Cerebellar nuclear complex (tissue), 1 donor: ENCODE measurements around the gene XAB2.

ENCODE experiments used
- DNase-seq, 2 experiments: peaks; one replicate each; lab custom pipeline; 2025; lab: John Stamatoyannopoulos, UW

Gene XAB2

DNA sequence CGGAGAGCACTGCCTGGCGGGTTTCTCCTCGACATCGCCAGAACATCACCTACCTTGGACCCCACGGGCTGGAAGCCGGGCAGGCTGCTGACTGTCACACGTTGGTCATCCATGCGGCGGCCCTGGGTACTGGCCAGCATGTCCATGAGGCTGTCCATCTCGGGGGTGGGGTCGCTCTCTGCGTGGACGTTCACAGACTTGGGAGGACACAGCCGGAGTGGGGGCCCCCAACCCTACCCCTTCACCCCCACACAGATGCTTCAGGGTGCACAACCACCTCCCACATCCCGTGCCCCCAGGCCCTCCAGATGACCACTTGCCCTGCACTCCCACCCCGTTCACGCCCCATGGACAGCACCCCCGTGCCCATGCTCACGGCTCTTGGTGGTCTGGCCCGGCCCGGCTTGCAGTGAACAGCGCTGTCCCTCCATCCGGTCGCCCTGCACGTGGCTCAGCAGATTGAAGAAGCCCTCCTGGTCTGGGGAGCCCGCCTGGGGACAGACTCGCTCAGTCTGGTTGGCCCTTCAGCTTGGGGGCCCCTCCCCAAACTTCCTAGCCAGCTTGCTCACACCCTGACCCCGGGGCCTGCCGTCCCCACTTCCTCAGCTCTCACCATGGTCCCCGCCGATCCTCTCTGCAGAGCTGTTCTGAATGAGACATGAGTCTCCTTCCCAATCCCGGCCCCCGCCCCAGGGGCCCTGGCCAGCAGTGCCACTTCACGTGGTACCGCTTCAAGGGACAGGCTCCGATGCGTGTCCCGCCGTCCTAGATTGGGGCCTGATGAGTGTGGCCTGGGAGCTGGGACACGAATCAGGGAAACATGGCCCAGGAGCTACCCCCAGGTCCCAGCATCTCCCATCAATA lies 3.2 kb upstream of the XAB2 start:
- DNase-seq, result no peak

DNA sequence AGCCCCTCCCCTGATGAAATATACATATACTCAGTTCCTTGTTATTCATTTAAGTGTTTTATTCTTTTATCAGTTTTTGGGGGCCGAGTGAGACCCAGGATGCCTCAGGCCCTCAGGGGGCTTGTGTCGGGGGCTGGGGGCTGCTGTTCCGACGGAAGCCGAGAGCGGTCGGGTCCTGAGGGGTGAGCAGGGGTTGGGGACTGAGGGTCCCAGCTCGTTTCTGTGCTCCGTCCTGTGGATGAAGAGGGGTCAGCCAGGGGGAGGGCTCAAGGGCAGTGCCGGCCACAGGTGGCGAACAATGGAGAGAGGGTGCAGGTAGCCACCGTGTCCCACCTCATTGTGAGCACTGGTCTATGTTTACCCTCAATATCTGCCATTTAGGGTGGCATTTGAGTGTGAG lies 2.2 kb upstream of the XAB2 start:
- no peak for DNase-seq

DNA sequence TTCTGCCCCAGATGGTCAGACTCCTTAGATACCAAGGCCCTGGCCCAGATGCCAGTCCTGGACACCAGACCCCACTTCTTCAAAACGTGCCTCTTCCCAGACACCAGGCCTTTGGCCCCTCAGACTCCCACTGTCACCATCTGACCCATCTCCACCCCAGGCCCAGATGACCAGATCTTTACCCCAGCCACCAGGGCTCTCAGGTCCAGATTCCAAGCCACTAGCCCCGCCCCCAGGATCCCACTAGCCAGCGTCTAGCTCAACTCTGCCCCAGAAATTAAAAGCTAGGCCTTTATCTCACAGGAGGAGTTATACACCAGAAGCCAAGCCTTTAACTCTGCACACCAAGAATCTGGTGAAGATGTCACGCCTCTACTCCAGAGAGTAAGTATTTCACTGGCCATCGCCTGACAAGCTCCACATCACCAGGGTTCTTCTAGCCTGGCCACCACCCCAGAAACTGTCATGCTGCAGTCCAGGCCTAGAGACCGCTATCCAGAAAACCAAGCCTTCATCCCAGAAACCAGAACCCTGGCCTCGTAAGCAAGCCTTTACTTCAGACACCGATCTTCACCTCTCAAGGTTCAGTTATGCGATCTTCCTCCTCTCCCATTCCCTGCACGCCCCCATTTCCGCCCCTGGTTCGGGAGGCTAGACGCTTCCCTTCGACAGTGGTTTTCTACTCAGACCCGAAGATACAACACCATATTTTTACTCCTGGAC lies 595 bp downstream of the XAB2 start:
- no peak for DNase-seq

DNA sequence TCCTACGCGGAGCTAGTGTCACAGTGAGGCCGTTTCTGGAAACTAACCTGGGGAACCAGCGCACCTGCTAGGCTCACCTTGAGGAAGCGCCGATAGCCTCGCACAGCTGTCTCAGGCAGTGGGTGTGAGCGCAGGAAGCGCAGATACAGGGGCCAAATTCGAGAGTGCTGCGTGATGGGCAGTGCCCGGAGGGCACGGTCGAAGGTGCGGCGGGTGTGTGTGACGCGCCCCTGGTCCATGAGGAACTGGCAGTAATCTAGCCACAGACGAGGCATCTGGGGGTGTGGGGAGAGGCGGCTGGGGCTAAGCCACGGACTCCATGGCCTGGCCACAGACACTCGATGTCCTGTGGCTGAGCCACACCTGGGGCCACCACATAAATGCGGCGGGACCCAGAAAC lies 2.2 kb downstream of the XAB2 start:
- DNase-seq, result no peak

DNA sequence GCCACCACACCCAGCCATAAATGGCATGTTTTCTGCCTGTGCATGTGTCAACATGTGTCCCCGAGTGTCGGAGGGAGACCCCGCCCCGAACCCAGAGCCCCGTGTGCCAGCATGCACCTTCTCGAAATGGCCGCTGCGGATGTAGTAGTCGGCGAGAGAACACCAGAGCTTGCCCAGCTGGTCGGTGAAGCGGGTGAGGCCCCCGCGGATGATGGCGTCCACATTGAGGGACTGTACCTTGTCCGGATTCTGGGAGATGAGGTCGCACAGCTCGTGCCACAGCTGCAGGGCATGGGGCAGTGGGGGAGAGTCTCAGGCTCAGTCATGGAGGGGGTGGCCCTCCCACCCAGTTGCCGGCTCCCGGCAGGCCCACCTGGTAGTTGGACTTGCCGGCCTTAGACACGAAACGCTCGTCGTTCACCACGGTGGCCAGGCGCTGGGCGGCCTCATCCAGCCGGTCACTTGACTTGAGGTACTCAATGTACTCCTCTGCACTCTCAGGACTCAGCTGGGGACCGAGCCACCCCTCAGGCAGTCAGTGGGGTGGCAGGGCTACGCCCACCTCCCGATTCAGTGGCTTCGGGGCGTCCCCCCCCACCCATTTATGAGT lies 3.5 kb downstream of the XAB2 start:
- DNase-seq, result no peak

DNA sequence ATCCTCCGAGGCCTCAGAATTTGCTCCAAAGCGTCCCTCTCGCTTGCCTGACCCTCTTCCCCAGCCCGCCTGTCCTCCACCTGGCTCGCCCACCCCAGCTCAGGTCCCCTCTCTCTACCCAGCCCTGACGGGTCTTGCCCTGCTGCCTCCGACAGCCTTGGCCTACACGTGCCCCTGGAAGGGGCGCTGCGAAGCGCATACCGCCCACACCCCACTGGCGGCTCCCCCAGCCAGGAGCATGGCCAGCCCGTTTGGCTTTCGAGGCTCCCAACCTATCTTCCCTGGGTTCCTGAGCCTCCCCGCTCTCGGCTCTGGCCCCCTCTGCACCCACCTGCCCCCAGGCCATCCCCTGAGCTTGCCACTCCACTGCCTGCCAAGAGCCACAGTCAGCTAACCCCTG lies 4.5 kb downstream of the XAB2 start:
- DNase-seq, result no peak

DNA sequence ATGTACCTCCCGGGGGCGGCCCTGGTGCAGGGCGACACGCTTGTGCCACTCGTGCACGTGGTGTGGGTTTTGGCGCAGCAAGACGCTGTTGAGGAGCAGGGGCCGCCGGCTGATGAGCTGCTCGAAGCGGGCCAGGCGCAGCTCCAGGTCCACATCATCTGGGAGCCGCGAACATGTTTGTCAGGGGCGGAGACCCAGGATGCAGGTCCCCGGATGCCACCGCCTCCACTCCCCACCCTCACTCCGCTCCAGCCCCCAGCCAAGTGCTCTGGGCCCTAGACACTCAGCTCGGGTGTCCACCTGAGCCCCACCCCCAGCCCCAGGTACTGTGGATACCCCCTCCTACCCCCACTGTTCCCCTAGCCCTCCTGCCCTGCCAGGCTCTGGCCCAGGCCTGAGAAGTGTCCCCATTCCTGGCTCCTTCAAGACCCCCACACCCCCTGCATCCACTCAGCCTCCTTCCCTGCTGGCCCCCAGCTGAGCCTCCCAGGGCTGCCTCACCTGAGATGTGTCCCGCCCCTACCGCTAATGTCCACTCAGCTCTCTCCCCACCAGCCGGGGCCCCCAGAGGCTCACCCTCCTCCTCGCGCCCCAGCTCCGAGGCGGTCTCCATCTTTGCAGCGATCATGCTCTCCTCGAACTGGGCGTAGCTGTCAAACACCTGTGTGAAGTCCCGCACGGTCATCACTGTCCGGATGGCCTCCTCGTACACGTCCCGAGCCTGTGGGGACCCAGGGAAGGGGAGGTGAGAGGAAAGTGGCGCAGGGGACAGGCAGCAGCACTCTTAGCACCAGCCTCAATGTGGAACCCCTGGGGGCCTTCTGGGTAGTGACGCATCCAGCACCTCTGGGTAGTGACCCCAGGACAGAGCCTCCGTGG lies 5.4 kb downstream of the XAB2 start:
- DNase-seq, result no peak

DNA sequence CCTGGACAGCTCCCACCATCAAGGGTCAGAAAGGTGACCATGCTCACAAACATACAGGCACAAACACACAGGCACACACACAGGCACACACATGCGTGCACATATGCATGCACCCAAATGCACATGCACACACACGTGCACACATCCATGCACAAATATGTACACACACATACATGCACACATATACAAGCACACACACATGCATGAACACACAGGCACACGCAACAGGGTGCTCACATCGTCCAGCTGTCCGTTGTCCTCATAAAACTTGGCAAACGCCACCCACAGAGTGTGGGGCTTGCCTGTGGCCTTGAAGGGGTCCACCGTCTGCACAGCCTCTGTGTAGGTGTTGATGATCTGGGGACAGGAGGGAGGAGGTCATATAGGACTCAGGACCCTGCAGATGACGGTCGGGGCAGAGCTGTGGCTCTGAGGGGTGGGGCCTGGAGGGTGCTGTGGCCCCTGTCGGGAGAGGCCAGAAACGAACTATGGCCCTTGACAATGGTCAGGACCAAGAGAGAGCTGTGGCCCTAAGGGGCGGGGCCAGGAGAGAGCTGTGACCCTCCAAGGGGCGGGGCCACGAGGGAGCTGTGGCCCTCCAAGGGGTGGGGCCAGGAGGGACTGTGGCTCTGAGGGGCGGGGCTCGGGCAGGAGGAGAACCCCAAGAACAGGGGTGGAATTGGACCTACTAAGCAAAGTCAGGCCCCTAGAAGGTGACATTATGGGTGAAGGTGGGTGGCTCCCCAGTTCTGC lies 6.2 kb downstream of the XAB2 start:
- DNase-seq, result no peak

DNA sequence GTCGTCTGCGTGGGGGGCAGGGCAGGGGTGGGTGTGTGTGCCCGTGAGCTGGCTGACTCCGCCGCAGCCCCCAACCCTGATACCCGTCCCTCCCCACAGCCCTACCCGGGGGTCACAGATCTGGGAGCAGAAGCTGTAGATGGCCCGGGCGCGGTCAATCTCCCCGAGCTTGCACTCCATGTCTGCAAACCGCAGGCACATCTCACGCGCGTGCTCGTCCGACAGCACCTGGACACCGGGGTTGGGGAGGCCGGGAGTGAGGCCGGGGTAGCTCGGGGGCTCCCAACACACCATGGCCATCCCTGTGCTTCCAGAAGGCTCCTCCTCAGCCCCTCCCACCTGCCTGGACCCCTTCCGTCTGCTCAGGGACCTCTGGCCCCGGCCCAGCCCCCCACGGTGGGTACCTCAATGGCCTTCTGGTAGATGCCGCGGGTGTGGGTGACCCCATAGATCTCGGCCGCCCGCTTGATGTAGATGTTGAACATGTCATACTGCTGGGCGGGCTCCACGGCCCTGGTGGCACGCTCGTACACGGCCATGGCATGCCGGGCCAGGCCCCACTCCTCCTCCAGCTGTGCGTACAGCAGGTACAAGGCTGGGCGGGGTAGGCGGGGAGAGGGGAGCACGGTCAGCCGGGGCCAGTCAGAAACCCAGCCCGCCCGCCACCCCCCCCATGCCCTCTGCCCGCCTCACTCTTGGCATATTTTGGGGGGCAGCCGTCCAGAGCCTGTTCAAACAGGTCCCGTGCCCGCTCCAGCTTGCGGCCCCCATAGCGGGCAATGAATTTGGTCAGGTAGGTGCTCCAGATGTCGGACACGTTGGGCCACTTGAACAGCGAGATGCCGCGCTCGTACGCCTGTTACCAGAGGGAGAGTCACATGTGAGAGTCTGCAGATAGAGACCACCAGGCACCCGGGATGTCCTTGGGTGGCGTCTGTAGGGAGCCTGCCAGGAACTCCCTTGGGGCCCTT lies 8.6 kb downstream of the XAB2 start:
- no peak for DNase-seq

DNA sequence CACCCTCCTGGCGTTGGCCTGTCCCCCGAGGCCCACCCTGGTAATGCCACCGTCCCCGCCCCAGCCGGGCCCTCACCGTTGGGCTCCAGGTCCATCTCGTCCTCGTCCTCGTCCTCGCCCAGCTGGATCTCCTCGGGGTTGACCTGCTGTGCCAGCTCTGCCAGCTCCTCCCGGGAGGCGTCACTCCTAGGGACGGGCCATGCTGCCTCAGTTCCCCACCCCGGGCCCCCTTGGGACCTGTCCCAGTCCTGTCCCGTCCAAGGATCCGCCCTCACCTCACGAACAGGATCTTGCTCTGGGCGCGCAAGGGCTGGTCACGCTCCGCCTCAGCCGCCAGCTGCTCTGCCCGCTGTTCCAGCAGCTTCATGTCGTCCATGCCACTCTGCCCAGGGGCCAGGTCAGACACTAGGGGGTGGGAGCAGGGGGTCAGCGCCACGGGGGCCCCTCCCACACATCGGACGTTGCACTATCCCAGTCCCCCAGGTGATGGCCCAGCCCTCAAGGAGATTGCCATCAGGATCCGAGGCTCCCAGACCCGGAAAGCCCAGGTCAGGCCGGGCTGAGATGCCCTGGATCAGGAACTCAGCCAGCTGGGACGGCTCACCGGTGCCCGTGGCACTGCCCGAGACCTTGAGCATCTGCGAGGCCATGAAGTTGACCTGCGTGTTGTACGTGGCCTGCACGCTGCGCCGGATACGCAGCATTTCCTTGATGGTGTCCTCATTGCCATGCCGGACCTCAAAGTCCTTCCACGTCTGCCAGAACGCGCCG lies 9.5 kb downstream of the XAB2 start:
- DNase-seq, result no peak

DNA sequence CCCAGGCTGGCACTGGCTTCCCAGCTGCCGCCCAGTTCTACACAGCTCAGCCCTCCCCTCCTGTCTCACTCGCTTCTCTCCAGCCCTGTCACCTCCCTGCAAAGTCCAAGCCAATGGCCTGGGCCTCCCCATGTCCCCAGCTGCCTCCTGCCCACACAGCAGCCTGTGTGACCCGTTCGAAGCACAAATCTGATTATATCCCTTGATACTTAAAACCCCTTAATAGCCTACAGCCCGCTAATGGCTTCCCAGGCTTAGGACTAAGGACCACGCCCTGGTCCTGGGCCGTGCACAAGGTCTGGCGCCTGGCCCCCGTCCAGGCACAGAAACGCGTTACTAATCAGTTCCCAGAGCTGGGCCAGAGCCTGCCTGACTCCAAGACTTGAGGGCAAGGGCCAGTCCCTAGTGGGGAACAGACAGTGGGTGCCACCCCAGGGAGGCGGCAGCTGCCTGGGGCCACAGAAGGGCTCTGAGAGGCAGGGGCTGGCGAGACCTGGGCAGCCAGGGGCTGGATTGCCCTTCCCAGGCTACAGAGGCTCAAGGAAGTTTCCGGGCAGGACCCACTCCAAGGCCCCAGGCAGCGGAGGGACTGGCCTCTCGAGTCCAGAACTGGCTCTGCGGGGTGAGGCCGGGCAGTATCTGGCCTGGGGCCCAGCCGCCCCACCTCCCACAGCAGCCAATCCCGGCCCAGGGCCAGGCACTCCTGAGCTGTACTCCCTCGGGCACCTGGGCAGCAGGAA lies 10.4 kb downstream of the XAB2 start:
- no peak for DNase-seq

DNA sequence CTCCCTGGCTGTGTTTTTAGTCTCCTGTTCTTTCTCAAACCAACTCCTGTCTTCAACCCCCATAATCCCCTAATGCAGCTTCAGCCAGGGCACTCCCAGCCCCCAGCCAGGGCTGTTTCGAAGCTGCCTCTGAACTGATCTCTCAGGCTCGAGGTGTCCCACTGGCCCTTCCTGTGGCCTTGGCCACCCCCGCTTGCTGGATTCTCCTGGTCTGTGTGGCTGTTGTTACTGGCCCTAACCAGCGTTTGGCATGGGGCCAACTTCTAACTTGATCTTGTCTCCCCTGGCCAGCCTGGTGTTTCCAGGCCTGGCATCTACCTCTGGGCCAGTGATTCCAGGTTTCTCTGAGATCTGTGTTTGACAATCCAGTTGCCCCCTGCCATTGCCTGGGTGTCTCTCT lies 11.0 kb downstream of the XAB2 start:
- DNase-seq, result no peak

DNA sequence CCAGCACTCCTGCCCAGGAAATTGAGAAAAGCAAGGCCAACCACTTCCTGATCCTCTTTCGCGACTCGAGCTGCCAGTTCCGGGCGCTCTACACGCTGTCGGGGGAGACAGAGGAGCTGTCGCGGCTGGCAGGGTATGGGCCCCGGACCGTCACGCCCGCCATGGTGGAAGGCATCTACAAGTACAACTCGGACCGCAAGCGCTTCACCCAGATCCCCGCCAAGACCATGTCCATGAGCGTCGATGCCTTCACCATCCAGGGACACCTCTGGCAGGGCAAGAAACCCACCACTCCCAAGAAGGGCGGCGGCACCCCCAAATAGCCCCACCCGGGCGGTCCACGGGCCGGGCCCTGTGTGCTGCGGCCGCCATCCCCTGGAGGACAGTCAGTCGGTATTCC lies 11.6 kb downstream of the XAB2 start:
- DNase-seq, result no peak

DNA sequence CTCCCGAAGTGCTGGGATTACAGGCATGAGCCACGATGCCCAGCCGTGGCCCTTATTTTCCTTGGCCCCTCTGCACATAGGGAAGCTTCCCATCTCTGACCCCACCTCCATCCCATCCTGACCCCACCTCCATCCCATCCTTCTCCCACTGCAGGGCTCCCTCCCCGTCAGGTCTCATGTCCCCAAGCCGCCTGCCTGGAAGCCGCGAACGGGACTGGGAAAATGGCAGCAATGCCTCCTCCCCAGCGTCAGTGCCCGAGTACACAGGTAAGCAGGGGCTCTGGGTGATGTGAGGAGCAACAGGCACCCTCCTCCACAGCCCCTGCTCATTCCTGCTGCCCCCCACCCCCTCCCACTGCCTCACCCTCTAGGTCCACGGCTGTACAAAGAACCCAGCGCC lies 12.2 kb downstream of the XAB2 start:
- no peak for DNase-seq

DNA sequence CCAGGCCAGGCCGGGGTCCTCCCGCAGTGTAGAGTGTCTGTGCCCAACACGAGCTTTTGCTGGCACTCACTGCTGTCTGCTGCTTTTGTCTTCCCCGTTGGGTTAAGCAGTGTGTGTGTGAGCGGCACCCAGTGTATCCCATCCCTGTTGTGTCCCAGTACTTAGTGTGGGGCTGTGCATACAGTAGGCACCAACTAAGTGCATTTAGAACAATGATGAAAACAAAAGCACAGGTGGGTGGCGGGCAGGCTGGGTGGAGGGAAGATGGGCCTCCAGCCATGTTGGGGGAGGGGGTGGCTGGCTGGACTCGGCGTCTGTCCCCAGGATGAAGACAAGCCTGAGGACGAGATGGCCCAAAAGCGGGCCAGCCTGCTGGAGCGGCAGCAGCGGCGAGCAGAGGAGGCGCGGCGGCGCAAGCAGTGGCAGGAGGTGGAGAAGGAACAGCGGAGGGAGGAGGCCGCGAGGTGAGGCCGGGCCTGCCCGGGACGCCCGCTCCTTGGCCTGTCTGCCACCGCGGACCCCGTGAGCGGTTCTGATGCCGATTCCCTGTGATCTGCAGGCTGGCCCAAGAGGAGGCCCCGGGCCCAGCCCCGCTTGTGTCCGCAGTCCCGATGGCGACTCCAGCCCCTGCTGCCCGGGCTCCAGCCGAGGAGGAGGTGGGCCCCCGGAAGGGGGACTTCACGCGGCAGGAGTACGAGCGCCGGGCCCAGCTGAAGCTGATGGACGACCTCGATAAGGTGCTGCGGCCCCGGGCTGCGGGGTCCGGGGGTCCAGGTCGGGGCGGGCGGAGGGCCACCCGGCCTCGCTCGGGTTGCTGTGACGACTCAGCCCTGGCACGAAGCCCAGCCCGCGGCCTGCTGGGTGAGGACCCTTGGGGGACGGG lies 14.2 kb downstream of the XAB2 start:
- DNase-seq, result no peak

DNA sequence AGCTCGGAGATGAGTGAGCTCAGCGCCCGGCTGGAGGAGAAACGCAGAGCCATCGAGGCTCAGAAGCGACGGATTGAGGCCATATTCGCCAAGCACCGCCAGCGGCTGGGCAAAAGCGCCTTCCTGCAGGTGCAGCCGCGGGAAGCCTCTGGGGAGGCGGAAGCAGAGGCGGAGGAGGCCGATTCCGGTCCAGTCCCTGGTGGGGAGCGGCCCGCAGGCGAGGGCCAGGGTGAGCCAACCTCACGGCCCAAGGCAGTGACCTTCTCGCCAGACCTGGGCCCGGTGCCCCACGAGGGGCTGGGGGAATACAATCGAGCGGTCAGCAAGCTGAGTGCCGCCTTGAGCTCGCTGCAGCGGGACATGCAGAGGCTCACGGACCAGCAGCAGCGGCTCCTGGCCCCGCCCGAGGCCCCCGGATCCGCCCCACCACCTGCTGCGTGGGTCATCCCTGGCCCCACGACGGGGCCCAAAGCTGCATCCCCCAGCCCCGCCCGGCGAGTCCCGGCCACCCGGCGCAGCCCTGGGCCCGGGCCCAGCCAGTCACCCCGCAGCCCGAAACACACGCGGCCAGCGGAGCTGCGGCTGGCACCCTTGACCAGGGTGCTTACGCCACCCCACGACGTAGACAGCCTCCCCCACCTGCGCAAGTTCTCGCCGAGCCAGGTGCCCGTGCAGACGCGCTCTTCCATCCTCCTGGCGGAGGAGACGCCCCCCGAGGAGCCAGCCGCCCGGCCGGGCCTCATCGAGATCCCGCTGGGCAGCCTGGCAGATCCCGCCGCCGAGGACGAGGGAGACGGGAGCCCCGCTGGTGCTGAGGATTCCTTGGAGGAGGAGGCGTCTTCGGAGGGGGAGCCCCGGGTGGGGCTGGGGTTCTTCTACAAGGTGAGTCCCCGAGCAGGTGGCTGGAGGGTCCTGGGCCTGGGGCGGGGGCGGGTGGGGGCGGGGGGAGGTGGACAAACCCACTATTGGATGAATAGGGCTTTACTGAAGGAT lies 16.8 kb downstream of the XAB2 start:
- no peak for DNase-seq
